ENCODE measurements around the gene OR9Q1.
A peak's percentile ranks its signal among the peaks of the same experiment; 100 is the strongest.

The OR9Q1 gene

DNA sequence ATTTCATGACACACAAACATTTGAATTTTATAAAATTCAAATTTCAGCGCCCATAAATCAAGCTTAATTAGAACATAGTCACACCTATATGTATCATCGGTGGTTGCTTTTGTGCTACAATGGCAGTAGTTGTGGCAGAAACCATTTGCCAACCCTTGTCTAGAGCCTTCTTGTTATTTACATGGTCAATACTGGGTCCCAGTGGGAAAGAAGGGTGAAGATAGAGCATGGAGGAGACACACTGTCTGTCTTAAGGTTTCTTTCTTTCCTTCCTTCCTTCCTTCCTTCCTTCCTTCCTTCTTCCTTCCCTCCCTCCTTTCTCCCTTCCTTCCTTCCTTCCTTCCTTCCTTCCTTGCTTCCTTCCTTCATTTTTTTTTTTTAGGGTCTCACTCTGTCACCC is 10.8 kb downstream of the OR9Q1 start:
- no peak for DNase-seq (ENCODE audit: low read depth)

DNA sequence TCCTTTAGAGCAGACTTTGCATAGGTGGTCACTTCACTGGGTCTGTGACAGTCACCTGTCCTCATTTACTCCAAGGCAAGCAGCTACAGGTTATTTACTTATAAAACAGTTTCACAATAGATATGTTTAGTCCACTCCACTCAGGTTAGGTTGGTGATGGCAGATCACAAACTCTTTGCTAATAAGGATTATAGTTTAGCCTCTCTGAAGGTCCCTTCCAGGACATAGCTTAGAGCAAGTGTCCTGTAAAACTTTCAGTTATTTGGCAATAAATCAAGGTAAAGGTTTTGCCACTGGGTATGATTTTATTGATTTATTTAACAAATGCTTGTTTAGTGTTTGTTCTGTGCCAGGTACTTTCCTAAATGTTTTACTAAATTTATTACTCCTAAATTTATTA is 15.9 kb downstream of the OR9Q1 start:
- DNase-seq (ENCODE audit: low read depth): no peak

DNA sequence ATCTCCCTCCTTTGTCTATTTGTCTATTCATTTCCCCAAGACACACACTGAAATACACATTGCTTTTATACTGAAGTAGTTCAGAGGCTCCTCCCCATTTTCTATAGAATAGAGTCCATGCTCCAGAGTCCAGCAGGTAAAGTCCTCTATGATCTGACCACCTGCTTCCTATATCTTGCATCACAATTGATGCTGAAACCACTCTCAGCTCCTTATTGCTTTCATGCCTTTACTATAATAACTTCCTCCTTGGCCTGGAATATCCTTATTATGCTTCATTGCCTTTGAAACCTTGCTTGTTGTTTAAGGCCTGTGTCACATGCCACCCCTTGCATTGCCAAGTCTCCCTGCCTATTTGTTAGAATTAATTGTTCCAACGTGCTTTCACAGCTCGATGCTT is 19.7 kb downstream of the OR9Q1 start:
- DNase-seq (ENCODE audit: low read depth): no peak

DNA sequence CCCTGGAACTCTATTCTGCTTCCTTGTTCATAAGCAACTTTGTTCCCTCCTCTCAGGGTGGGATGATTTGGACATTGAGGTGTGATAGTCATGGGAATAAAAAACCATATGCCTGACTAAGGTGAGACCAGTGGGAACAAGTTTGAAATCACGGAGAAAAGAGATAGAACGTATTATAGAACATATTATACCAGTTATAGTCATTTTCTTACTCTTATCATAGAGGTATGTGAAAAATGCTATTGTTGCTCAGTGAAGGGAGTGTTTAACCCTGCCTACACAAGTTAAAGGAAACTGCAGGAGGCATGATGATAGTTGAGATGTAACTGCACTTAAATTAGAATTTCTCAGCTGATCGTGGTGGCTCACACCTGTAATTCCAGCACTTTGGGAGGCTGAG is 22.6 kb downstream of the OR9Q1 start:
- DNase-seq (ENCODE audit: low read depth): no peak

DNA sequence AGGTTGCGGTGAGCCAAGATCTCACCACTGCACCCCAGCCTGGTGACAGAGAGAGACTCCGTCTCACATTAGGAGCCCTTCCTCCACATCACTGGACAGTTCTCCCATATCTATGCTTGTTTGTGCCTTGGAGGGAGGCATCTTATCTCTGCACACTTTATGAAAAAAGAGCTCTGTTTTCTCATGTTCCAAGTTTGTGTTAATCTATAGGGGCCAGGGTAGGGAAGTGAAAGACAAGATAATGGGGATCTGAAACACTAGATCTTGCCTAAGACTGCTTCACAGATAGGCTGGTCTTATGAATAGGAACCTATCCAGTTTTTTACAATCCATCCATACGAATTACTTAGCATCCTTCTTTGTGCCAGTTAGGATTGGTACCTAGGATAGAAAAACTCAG is 24.1 kb downstream of the OR9Q1 start:
- DNase-seq (ENCODE audit: low read depth): no peak

DNA sequence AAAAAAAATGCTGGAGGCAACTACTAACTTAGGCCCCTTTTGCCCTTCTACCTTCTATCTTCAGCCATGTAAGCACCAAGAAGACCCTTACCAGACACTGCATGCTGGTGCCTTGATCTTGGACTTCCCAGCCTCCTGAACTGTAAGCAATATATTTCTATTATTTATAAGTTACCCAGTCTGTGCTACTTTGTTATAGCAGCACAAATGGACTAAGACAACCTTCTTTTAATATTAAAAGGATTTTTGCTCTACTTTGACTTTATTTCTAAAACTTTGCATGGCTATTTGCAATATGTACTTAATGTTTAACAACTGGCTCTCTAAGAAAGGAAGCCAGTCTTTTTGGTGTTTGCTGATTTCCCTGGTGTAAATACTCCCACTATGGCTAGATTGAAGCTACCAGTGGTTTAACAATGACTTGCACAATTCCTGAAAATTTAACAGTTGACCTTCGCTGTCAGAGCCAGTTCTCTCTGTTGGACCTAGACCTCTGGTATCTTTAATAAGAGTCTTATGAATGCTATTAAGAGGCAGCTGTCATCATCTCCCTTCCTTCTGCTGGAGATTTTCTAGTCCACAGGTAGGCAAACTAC is 32.2 kb downstream of the OR9Q1 start:
- no peak for DNase-seq (ENCODE audit: low read depth)

DNA sequence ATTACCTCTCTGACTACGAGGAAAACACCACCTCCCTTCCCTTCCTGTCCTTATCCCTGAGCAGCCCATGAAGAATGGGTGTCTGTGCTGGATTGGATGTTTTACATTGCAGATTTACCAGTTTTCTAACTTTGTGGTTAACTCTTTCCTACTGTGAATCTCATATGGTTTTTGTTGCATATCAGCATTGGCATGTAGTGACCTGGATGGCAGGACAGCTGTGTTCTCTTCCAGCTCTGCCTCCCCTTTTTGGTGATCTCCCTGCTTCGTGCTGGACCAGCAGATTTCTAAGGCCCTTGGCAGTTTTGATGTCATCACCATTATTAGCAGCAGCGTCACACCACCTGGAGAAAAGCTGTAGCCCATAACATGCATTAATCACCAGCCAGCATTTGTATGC is 33.8 kb downstream of the OR9Q1 start:
- DNase-seq (ENCODE audit: low read depth): no peak

DNA sequence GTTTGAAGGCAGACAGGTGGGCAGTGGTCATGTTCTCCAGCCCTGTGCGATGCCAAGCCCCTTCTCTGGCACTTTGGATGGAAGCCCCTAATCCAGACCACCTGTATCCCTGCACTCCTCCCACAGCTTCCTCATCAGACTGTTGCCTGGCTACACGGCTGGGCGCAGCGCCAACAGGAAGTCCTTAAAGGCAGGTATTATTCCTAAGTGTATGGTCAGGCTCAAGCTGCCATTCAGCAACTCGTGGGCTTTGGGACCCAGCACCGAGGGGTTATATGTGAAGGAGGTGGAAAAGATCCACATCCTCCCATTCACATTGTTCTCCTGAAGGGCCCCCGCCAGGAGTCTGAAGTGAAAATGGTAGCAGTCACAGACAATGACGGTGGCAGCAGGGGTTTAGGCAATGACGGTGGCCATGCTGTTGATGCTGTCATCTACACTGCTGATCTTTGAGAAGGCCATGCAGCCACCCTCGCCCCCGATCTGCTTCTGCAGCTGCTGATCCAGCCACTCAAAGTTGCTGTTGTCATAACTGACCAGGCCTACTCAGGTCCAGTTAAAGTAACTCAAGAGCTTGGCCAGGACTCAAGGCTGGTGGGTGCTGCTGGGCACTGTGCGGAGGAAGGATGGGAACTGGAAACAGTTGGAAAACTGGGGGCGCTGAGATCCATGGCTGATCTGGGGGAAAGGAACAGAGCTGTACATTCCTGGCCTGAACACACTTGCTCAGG is 34.8 kb downstream of the OR9Q1 start:
- peak; percentile 8 for DNase-seq (ENCODE audit: low read depth)

DNA sequence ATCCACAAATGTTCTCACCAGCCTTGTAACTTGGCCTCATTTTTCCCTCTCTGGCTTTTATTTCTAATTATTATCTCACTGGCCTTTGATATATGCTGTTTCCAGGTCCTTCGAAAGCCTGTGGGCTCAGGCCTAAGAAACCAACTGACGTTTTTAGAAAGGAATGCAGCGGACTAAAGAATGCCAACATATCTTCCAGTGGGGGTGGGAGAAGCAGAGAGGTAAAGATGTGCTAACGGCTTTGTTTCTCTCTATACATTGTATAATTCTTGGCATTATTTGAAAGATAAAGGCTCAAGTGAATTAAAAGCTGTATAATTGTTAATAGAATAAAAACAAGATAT is 35.3 kb downstream of the OR9Q1 start:
- DNase-seq (ENCODE audit: low read depth): peak; percentile 89

DNA sequence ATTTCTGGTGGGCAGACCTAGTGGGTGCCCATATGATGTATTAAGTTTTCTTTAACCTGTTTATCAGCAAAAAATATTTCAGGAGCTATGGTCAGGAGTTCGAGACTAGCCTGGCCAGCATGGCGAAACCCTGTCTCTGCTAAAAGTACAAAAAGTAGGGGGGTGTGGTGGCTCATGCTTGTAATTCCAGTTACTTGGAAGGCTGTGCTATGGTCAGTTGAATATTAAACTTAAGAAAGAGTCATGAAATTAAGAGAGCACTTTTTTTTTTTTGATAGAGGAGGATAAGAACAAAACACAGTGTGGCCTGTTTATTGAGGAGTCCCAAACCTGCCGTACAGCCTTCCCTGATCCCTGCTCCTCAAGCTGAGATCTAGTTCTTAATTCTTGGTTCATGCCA is 36.9 kb downstream of the OR9Q1 start:
- DNase-seq (ENCODE audit: low read depth): no peak

DNA sequence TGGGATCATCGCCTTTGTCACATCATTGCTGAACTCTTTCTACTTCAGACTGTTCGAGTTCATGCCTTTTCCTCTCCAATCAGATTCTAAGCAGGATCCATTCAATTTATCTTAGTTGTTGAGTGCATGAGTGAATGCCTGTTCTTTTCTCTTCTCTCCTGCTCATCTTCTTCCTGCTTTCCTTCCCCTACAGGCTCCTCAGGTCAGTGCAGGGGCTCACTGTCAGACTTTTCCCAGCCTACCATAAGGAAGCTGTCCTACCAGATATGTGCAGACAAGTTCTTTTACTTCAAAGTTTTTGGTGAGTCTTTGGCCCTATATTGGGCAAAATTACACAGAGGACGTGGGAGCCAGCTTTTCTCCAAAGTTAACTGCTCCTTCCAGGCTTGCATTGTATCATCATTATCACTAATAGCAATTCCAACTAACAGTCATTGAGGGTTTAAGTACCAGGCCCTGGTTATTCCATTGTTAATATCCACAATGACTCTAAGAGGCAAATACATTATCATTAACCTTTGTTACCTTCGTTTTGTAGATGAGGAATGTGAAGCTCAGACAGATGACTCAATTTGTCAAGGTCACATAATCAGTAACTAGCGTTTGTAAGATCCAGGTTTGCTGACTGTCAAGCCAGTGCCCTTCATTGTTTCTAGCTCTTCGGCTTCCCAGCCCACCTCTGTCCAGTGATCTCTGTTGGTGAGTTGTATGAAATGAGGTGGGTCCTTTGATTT is 37.4 kb downstream of the OR9Q1 start:
- peak; percentile 57 for DNase-seq (ENCODE audit: low read depth)

DNA sequence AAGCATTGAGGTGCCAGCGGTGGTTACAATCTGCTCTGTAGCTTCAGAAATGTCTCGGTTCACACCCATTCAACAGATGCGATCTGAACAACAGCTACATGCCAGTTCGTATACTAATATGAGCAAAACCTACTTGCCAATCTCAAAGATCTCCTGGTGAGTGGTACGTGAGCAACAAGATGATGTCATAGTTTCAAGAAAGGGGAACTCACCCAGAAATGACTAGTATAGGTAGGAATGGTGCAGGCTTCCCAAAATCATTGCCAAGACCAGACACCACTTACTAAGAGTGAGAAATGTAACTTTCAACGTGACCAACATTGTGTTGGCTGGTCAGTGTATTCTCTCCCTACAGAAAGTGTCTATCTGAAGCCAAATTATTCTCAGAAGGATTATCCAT is 38.1 kb downstream of the OR9Q1 start:
- peak; percentile 89 for DNase-seq (ENCODE audit: low read depth)

DNA sequence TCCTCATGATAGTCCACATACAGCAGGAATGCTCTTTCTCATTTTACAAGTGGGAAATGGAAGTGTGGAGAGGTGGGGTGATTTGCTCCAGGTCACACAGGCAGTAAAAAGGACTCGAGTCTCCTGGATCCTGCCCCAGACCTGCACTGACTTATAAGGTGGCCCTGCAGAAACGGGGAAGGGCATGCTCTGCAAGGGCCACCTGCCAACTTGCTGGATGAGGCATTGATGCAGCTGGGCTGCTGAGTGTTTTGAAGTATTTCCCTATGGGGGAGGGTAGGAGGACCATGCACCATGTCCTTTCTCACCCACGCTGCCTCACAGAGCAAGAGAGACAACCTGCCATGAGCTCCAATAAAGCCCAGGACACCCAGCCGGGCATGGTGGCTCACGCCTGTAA is 44.0 kb downstream of the OR9Q1 start:
- no peak for DNase-seq (ENCODE audit: low read depth)

DNA sequence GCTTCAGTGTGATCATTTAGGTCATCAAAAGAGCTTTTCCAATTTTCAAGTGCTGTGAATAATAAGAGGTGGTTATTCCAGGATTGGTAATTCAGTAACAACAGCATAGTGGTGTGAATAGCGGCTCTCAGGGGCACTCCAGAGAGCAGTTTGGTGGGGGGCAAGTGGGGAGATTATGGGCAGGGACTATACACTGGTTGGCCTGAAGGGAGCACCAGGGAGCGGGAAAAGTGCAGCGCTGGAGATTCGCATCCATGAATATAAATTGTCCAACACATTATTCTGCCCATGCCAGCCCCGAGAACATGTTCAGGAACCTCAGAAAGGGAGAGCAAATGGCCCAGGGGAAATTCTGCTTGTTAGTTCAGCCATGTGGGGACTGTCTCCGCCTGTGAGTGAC is 45.0 kb downstream of the OR9Q1 start:
- DNase-seq (ENCODE audit: low read depth): no peak

DNA sequence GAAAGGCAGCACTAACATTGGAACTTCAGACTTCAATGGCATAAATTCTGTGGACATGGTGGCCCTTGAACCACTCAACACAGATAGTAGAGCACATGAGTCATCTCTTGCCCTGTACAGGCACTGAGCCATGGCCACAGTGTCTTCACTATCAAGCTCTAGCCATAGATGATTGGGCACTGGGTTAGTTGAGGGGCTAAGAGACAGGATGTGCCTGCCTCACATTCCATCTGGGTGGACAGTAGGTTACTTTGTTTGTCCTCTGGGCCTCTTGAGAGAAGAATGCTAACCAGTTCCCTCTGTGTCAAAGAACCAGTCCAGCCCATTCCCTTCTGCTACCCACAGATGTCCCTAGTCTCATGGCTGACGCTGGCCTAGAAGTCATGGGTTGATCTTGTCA is 46.9 kb downstream of the OR9Q1 start:
- DNase-seq (ENCODE audit: low read depth): no peak

DNA sequence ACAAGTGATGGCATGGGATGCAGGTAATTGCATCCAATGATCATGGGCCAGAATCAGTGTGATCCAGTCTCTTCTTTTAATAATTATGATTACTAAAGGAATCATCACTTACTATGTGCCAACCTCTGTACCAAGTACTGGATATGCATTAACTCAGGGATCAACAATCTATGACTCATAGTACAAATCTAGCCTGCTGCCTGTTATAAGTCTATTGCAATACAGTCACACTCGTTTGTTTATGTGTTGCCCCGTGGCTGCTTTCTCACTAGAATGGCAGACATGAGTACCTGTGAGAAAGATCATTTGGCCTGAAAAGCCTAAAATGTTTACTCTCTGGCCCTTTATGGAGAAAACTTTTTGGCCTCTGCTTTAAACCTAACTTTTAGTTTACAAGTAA is 52.1 kb downstream of the OR9Q1 start:
- DNase-seq (ENCODE audit: low read depth): peak; percentile 74

DNA sequence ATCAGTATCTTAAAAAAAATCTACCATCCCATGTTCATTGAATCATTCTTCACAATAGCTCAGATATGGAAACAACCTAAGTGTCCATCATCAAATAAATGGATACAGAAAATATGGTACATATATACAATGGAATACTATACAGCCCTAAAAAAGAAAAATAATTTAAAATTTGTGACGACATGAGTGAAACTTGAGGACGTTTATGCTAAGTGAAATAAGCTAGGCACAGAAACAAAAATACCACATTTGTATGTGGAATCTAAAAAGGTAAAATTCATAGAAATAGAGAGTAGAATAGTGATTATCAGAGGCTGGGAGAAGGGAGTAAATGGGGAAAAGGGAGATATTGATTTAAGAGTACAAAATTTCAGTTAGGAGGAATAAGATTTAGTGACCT is 62.8 kb downstream of the OR9Q1 start:
- DNase-seq (ENCODE audit: low read depth): no peak

DNA sequence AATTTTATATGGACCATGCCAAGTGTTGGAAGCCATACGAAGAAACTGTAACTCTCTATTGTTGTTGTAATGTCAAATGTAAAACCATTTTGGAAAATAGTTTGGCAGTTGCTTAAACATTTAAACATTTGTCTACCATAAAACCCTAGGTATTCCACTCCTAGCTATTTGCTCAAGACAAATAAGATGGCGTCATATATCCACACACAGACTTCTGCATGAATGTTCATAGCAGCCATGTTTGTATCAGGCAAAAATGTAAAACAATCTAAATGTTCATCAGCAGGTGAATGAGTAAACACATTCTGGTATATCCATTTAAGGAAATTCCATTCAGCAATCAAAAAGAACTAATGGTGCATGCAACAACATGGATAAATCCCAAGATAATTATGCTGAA is 73.8 kb downstream of the OR9Q1 start:
- DNase-seq (ENCODE audit: low read depth): no peak

DNA sequence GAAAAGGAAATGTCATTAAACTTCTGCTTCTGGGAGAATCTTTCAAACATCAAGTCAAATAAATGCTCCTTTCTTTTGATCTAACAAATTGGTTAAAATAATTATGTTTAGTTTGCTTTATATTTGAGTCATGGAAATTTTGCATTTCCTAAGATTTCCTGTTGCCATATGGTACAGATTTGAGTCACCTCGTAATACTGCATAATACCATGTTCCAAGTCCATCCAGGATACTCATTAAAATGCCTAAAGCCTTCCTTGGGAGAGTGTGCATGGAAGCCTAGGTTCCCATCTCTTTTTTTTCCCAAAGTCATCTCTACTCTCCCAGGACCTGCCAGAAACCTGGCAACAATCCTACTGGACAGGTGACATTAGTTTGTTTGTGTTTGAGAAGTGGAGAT is 97.4 kb downstream of the OR9Q1 start:
- no peak for DNase-seq (ENCODE audit: low read depth)

DNA sequence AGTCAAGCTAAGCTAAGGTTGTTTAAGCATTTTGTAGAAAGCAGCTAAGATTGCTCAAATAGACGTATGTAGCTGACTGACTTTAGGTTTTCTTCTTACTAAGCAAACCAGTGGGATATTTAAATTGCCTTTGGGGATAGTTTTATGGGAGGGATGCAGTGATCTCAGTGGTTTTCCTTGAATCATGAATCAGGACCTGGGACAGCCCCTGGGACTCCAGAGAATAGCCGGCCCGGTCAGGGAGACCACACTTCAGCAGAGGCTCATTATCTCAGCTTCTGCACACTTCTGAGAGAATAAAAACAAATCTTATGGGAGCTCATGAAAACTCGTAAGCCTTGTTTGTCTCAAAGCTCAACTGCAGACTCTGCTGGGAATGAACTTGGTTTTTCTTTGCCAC is 101.8 kb downstream of the OR9Q1 start, which contains the start of gene OR9I1:
TSS of gene OR9I1 (minus strand) at position 62 of the 400 bp plus-strand sequence. CDS start 6,086 bp downstream, outside the sequence.
- DNase-seq (ENCODE audit: low read depth): peak; percentile 3

DNA sequence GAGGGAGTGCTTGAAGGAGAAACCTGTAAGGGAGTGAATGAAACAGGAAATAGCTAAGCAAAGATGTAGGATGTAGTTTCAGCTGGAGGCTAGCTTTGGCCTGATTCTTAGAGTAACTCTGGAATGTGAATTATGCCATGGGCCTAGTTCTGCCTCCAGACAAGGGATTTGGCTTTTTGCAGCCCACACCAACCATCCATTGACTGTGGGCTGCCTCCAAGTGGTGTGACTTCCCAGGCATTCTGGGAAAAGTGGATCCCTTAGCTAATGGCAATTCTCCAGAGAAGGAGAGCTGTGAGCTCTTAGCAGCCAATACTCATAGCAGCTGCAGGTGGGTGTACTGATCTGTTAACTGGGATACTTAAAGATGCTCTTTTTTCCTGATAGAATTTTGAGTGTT is 103.7 kb downstream of the OR9Q1 start:
- no peak for DNase-seq (ENCODE audit: low read depth)

DNA sequence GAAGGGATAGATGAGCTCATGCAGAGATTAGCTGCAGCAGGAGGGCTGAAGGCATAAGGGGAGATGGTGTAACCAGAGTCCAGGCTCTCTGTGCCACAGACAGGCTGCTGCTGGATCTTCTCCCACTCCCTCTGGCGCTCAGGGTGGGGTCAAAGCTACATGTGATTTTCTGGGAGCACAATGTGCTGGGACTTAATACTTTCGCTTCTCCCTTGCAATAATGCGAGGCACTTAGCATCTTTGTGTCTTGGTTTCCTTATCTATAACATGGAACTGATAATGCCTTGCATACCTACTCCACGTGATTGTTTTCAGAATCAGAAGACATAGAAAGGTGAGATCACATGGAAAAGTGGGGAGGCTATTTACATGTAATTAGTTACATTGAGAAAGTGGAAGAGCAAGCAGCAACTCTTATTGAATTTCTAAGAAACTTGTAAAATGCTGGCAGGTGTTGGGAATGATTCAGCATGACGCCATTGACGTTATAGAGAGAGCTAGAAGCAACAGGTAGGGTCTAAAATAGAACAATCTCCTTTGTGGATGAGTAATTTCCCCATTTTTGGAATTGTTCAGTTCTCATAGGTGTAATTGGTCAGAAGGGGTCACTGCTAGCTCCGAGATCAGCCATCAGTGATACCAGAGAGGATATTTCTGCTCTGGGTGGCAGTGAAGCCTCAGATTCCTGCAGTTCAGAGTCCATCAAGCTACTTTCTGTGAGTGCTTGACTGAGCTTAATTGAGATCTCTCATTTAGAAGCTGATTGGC is 109.8 kb downstream of the OR9Q1 start:
- DNase-seq (ENCODE audit: low read depth): peak; percentile 7

DNA sequence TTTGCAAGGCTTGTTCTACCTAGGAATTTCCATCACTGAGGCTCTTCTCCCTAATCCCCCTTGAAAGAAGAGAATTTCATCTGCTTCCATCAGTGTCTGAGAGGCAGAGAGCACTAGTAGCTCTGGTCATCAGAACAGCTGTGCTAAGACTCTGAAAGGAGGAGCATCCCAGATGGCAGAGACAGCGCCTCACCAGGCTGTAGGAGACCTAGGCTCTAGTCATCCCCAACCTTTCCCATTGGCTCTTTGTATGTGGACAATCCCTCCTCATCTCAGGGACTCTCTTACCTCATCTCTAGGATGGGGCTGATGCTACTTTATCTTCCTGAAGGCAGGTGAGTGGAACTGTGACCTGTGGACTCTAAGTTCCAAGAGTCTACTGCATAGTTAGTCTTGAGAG is 110.5 kb downstream of the OR9Q1 start:
- DNase-seq (ENCODE audit: low read depth): peak; percentile 8

Measured in ELR (cell line).